ENCODE data around the gene LDB3. TPM values are rescaled to one million over a fixed set of nuclear protein-coding genes. Genes with fewer than 3 reads are reported as not detected.

LDB3 gene
- total RNA-seq, 3 donors from 2014 or later (not counting 1 experiment from before 2014, with no cell fraction given) = 0.11 to 0.12 TPM; not detected in 1

DNA sequence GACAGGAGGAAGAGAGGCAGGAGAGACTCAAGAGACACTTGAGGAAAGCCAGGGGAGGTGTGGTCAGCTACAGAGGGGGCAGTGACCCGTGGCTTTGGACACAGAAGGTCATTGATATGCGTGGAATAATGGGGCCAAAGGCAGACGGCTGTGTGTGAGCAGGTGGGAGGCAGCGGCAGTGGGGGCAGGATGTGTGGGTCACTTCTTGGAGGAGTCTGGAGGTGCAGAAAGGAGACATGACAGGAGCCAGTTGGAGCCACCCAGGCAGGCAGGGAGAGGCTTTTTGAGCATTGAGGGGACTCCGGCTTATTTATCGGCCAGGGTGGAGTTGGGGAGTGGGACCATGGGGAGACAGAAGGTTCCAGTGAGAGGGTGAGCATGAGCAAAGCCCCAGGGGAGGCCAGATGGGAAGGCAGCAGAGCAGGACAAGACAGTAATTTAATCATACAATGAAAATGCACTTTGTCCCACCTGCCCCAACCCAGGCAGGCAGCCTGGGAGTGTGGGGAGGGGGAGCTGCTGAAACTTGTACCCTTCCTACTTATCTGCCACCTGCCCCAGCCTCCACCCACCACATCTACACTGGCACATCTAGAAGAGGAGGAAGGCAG lies 5.0 kb downstream of the LDB3 start:
- Histone ChIP-seq H3K36me3 (ENCODE audit: control insufficient read depth, insufficient read depth, low read length) (no peaks in the 10 kb centered on the region), H3K4me1 (ENCODE audit: control insufficient read depth, insufficient read depth, low read length) (no peaks in the 10 kb centered on the region), H3K27me3 (ENCODE audit: control insufficient read depth, insufficient read depth, low read length) (no peaks in the 10 kb centered on the region), H3K9me3 (ENCODE audit: control insufficient read depth, insufficient read depth, low read length) (no peaks in the 10 kb centered on the region), H3K4me3 (ENCODE audit: low read length) (no peak overlapping the region), H3K27ac (ENCODE audit: low read length) (no peak overlapping the region)
- no peaks in the 10 kb centered on the region for H3K9me3 Mint-ChIP-seq
- ATAC-seq = no peak
- H3K4me1 Mint-ChIP-seq = no peaks in the 10 kb centered on the region
- no peak for DNase-seq
- TF ChIP-seq, protein P1, sequence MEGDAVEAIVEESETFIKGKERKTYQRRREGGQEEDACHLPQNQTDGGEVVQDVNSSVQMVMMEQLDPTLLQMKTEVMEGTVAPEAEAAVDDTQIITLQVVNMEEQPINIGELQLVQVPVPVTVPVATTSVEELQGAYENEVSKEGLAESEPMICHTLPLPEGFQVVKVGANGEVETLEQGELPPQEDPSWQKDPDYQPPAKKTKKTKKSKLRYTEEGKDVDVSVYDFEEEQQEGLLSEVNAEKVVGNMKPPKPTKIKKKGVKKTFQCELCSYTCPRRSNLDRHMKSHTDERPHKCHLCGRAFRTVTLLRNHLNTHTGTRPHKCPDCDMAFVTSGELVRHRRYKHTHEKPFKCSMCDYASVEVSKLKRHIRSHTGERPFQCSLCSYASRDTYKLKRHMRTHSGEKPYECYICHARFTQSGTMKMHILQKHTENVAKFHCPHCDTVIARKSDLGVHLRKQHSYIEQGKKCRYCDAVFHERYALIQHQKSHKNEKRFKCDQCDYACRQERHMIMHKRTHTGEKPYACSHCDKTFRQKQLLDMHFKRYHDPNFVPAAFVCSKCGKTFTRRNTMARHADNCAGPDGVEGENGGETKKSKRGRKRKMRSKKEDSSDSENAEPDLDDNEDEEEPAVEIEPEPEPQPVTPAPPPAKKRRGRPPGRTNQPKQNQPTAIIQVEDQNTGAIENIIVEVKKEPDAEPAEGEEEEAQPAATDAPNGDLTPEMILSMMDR (IDR thresholded peaks at IDR 0.05) = no peak
- WGBS (ENCODE audit: insufficient coverage) = 70% methylated on average over 6 of the region's 6 CpGs
- H3K36me3 Mint-ChIP-seq = no peaks in the 10 kb centered on the region
- intact Hi-C loops (cut with micrococcal nuclease) = no loop called here
- no peak overlapping the region for H3K4me3 Mint-ChIP-seq
- H3K27ac Mint-ChIP-seq = no peak overlapping the region
- no peaks in the 10 kb centered on the region for H3K27me3 Mint-ChIP-seq (ENCODE audit: low read depth in 2 of 2)

DNA sequence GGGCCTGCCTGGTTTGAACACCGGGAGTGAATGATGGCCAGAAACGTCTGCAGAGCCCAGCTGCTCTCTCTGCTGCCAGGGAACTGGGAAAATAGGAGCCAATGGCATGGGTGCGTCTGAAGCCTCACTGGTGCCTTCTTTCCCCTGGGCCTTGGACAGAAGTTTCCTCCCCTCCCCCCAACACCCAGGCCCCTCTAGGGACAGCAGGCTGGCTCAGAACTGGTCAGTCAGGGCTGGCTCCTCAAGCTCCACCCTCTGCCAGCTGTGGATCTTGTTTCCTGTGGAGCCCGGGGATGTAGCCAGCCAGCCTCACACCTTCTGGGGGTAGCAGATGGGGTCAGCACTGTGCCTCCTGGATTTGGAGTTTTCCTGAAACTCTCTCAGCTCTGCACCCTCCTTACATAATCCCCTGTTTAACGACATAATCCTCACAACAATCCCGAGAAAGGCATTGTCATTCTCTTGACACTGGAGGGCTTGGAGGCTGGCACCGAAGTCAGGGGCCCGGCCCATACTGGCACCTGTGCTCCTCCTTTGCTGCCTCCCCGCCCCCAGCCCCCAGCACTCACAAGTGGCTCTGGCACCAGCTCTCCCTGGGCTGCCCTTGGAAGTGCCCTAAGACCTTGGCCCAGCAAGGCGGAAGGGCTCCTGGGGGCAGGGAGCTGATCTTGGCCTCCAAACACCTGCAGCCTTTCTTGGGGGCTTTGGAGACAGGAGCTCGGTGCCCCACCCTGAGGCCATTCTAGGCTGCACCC lies 5.7 kb downstream of the LDB3 start:
- Histone ChIP-seq H3K36me3 (ENCODE audit: control insufficient read depth, insufficient read depth, low read length) (no peaks in the 10 kb centered on the region), H3K27ac (ENCODE audit: low read length) (no peak overlapping the region), H3K4me3 (ENCODE audit: low read length) (no peak overlapping the region), H3K9me3 (ENCODE audit: control insufficient read depth, insufficient read depth, low read length) (no peaks in the 10 kb centered on the region), H3K4me1 (ENCODE audit: control insufficient read depth, insufficient read depth, low read length) (no peaks in the 10 kb centered on the region), H3K27me3 (ENCODE audit: control insufficient read depth, insufficient read depth, low read length) (no peaks in the 10 kb centered on the region)
- H3K36me3 Mint-ChIP-seq = no peaks in the 10 kb centered on the region
- intact Hi-C loops (cut with micrococcal nuclease) = no loop called here
- no peaks in the 10 kb centered on the region for H3K9me3 Mint-ChIP-seq
- H3K27ac Mint-ChIP-seq = no peak overlapping the region
- TF ChIP-seq, protein P1 (IDR thresholded peaks at IDR 0.05) = no peak
- 67% methylated on average over 11 of the region's 11 CpGs for WGBS (ENCODE audit: insufficient coverage)
- ATAC-seq (no peak), DNase-seq (no peak)
- no peak overlapping the region for H3K4me3 Mint-ChIP-seq
- no peaks in the 10 kb centered on the region for H3K4me1 Mint-ChIP-seq
- no peaks in the 10 kb centered on the region for H3K27me3 Mint-ChIP-seq (ENCODE audit: low read depth in 2 of 2)

DNA sequence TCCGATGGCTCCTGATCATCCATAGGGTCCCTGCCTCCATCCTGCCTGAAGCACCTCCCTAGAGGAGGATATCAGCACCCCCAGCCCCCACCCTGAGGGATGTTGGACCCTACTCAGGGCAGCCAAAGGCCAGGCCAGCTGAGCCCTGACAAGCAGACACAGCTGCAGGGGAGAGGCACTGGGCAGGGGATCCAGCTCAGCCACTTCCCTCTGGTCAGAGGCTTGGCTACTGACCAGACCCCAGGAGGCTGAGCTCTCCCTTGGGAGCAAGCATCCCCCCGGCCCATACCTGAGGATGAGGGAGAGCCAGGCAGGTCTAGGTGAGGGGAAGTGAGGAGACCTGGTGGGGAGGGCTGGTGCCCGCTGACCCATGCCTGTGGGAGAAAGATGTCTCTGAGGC lies 6.6 kb downstream of the LDB3 start:
- Mint-ChIP-seq H3K4me3 (no peak overlapping the region), H3K36me3 (no peaks in the 10 kb centered on the region), H3K9me3 (no peaks in the 10 kb centered on the region), H3K27me3 (ENCODE audit: low read depth in 2 of 2) (no peaks in the 10 kb centered on the region), H3K4me1 (no peaks in the 10 kb centered on the region), H3K27ac (no peak overlapping the region)
- Histone ChIP-seq H3K4me1 (ENCODE audit: control insufficient read depth, insufficient read depth, low read length) (no peaks in the 10 kb centered on the region), H3K4me3 (ENCODE audit: low read length) (no peak overlapping the region), H3K9me3 (ENCODE audit: control insufficient read depth, insufficient read depth, low read length) (no peaks in the 10 kb centered on the region), H3K27ac (ENCODE audit: low read length) (no peak overlapping the region), H3K36me3 (ENCODE audit: control insufficient read depth, insufficient read depth, low read length) (no peaks in the 10 kb centered on the region), H3K27me3 (ENCODE audit: control insufficient read depth, insufficient read depth, low read length) (no peaks in the 10 kb centered on the region)
- 82% methylated on average over 3 of the region's 3 CpGs for WGBS (ENCODE audit: insufficient coverage)
- DNase-seq (no peak), ATAC-seq (no peak)
- TF ChIP-seq, protein P1 (IDR thresholded peaks at IDR 0.05) = no peak
- intact Hi-C loops (cut with micrococcal nuclease) = no loop called here

Measured in natural killer cell (primary cell).